ENCODE results near the gene ODAD4.
"Not testable (repeated sequence)": the region's sequence is repeated elsewhere in the genome, so short reads cannot be mapped to it uniquely, and the experiment has no call there.

Gene ODAD4

GRCh38 chr17:42001729-42002128 lies 71.3 kb downstream of the ODAD4 start:
- no peak for DNase-seq (ENCODE audit: low read depth)

- no peak for DNase-seq (ENCODE audit: low read depth)
These were observed 71.9 kb downstream of the ODAD4 start for GRCh38 chr17:42002175-42002791.

- no peak for DNase-seq (ENCODE audit: low read depth)
These were observed 72.4 kb downstream of the ODAD4 start for GRCh38 chr17:42002792-42003301.

- no peak for DNase-seq (ENCODE audit: low read depth)
These were observed 74.7 kb downstream of the ODAD4 start for GRCh38 chr17:42005166-42005565.

GRCh38 chr17:42009170-42009569 lies 78.8 kb downstream of the ODAD4 start:
- no peak for DNase-seq (ENCODE audit: low read depth)

- DNase-seq (ENCODE audit: low read depth): not testable (repeated sequence)
These were observed 79.9 kb downstream of the ODAD4 start for GRCh38 chr17:42010266-42010680.

GRCh38 chr17:42010898-42011516 lies 80.6 kb downstream of the ODAD4 start:
- DNase-seq (ENCODE audit: low read depth): no peak

GRCh38 chr17:42012363-42012762 lies 81.9 kb downstream of the ODAD4 start:
- DNase-seq (ENCODE audit: low read depth): not testable (repeated sequence)

- not testable (repeated sequence) for DNase-seq (ENCODE audit: low read depth)
These were observed 83.3 kb downstream of the ODAD4 start for GRCh38 chr17:42013740-42014139.

Measured in HS-5 (cell line).